GM10248 (cell line): ENCODE results near the gene ENO4.

Experiments used
- CTCF ChIA-PET: fragments of 300-600 bp; sonication (Branson Sonifier 250); formaldehyde crosslinking; extraction: SDS; loops from one replicate; lab custom pipeline; 2021; ENCODE audit warnings: antibody characterized with exemption; lab: Yijun Ruan, JAX
- POLR2A ChIA-PET: fragments of 350-650 bp; sonication (Branson Sonifier 250); formaldehyde crosslinking; extraction: SDS; loops from one replicate; lab custom pipeline; 2020; ENCODE audit warnings: antibody characterized with exemption; lab: Yijun Ruan, JAX
- DNase-seq: peaks from one replicate; pipeline ENCODE4 v3.0.0; 2012; ENCODE audit errors: extremely low spot score
- CTCF ChIP-seq: IDR thresholded peaks from 2 replicates; pipeline ENCODE4 v1.5.1; 2012; ENCODE audit warnings: mild to moderate bottlenecking, low read depth; ENCODE audit errors: extremely low read depth, missing control alignments, control extremely low read depth

The ENO4 gene

GRCh38 chr10:116879817-116880216 lies 30.5 kb downstream of the ENO4 start:
- CTCF ChIA-PET: no interaction called here
- no peak for DNase-seq
- POLR2A ChIA-PET: no interaction called here
- no peak for TF ChIP-seq CTCF

- DNase-seq: no peak
These were observed 31.6 kb downstream of the ENO4 start for GRCh38 chr10:116880716-116881482.

GRCh38 chr10:116882639-116883038 lies 33.3 kb downstream of the ENO4 start:
- ChIA-PET CTCF (no interaction called here), POLR2A (no interaction called here)
- DNase-seq: no peak
- no peak for TF ChIP-seq CTCF

More at GRCh38 chr10:116880716-116881482, 31.6 kb downstream of the ENO4 start:
- ChIA-PET POLR2A (no interaction called here), CTCF (no interaction called here)
- no peak for TF ChIP-seq CTCF

GRCh38 chr10:116886772-116887171 lies 37.5 kb downstream of the ENO4 start:
- TF ChIP-seq CTCF: no peak
- POLR2A ChIA-PET: no interaction called here
- DNase-seq: no peak
- CTCF ChIA-PET: interaction anchor here (1.1 to 3.1 kb wide), 3 partner anchors 9 to 11 kb away, joined by 3 to 11 read pairs (median 5); no protein-coding TSS in a partner anchor

GRCh38 chr10:116888380-116889055 lies 39.2 kb downstream of the ENO4 start:
- no peak for DNase-seq
- POLR2A ChIA-PET: no interaction called here
- no peak for TF ChIP-seq CTCF
- CTCF ChIA-PET: interaction anchor here (1.2 kb wide), 1 partner anchor 11 kb away, joined by 5 read pairs; no protein-coding TSS in a partner anchor

- DNase-seq: no peak
- ChIA-PET POLR2A (no interaction called here), CTCF (interaction anchor here (1.0 to 2.2 kb wide), 3 partner anchors 12 to 286 kb away, joined by 3 to 8 read pairs (median 5); no protein-coding TSS in a partner anchor)
- no peak for TF ChIP-seq CTCF
These were observed 39.8 kb downstream of the ENO4 start for GRCh38 chr10:116889066-116889465.
